Gastrocnemius medialis (tissue), 4 donors: Measurements from ENCODE around the gene ST14. TPM values are rescaled to one million over a fixed set of nuclear protein-coding genes. Genes with fewer than 3 reads are reported as not detected.

Source experiments
- ATAC-seq, 2 donors: fragments of 150-250 bp; one replicate each; pipeline ENCODE4 v1.9.1; 2016
- DNase-seq, 2 donors: peaks; one replicate each; pipeline ENCODE4 v3.0.0-alpha.2; 2019
- H3K27ac ChIP-seq, 4 donors: fragments of 200-600 bp; sonication (generic); 1 replicate in 1 of 4; 2 replicates in 3 of 4; pipeline ENCODE4 v1.5.1; 2016 to 2018; ENCODE audit warnings: mild to moderate bottlenecking in 2 of 4, moderate library complexity in 1 of 4
- H3K27me3 ChIP-seq, 3 donors: fragments of 200-600 bp; sonication (generic) in 2 of 3; 1 replicate in 1 of 3; 2 replicates in 2 of 3; pipeline versions ENCODE4 v1.5.1 to v1.6.0; 2016 to 2019; ENCODE audit warnings: mild to moderate bottlenecking in 1 of 3, moderate library complexity in 1 of 3
- H3K36me3 ChIP-seq, 2 donors: fragments of 200-600 bp; sonication (generic) in 1 of 2; one replicate each; pipeline ENCODE4 v1.5.1; 2017 to 2018
- H3K4me1 ChIP-seq, 2 donors: fragments of 200-600 bp; sonication (generic) in 1 of 2; one replicate each; pipeline ENCODE4 v1.5.1; 2016 to 2017; ENCODE audit warnings: mild to moderate bottlenecking in 2 of 2
- H3K4me3 ChIP-seq, 4 donors: fragments of 200-600 bp; sonication (generic) in 3 of 4; 1 replicate in 1 of 4; 2 replicates in 3 of 4; pipeline ENCODE4 v1.5.1; 2016 to 2019; ENCODE audit warnings: mild to moderate bottlenecking in 2 of 4
- H3K9me3 ChIP-seq, 3 donors: fragments of 200-600 bp; sonication (generic) in 2 of 3; 1 replicate in 1 of 3; 2 replicates in 2 of 3; pipeline ENCODE4 v1.5.1; 2016 to 2019
- CTCF ChIP-seq, 5 experiments: fragments of 450-650 bp in 3 of 5; fragments of 200-600 bp in 2 of 5; sonication (generic) in 2 of 5; IDR thresholded peaks in 4 of 5; conservative IDR thresholded peaks in 1 of 5; 1 replicate in 4 of 5; 2 replicates in 1 of 5; pipeline ENCODE4 v1.5.1; 2016 to 2019; ENCODE audit warnings: antibody characterized with exemption in 5 of 5, mild to moderate bottlenecking in 3 of 5, moderate library complexity in 3 of 5
- POLR2A ChIP-seq, 2 donors: fragments of 450-650 bp; IDR thresholded peaks; one replicate each; pipeline ENCODE4 v1.6.1; 2017; ENCODE audit warnings: antibody characterized with exemption in 2 of 2, mild to moderate bottlenecking in 2 of 2, moderate library complexity in 2 of 2
- in situ Hi-C, 4 donors: fragments of 200-750 bp; cut with MboI; loops; one replicate each; pipeline versions ENCODE4 v1.15.0 to v1.8.0; 2017; ENCODE audit warnings: low sequenced_read_pairs in 4 of 4
- intact Hi-C: fragments of 100-400 bp; cut with DNase I; formaldehyde crosslinking; loops from one replicate; pipeline ENCODE4 v1.15.1; 2023; ENCODE audit warnings: low total_unique reads
- total RNA-seq, 4 donors: library from RNA; depleted of rRNA; stranded (reverse); fragments of >200 nt; gene quantifications; one replicate each; pipeline versions ENCODE4 v1.1.0 to v1.2.3, GENCODE V29; 2016

ST14 gene
- total RNA-seq, 4 donors from 2014 or later: 0.20 to 2.2 (median 1.3) TPM

- peaks cover 0 to 60% of the 10 kb centered on the region in 2 donors for H3K36me3 ChIP-seq
- intact Hi-C loops (no loop called here), in situ Hi-C loops (loop anchor here in 1 of 4 donors (10.0 kb wide), 2 partner anchors 53 to 123 kb away; partner anchors contain the start of gene PRDM10)
- H3K4me3 ChIP-seq: no peak overlapping the region
- ATAC-seq (no peak), DNase-seq (no peak)
- no peaks in the 10 kb centered on the region for H3K27me3 ChIP-seq
- TF ChIP-seq CTCF (IDR thresholded peaks at IDR 0.05 in 4 of 5, conservative IDR thresholded peaks at IDR 0.05 in 1 of 5): no peak
- TF ChIP-seq POLR2A (IDR thresholded peaks at IDR 0.05): no peak
- no peaks in the 10 kb centered on the region for H3K9me3 ChIP-seq
- no peak overlapping the region for H3K27ac ChIP-seq
- peaks cover 15 to 21% of the 10 kb centered on the region in 2 donors for H3K4me1 ChIP-seq
These were observed 32.1 kb upstream of the ST14 start for GRCh38 chr11:130127509-130127908.

GRCh38 chr11:130128626-130129025 lies 31.0 kb upstream of the ST14 start:
- Histone ChIP-seq H3K36me3 (peaks cover 0 to 50% of the 10 kb centered on the region in 2 donors), H3K27ac (no peak overlapping the region), H3K27me3 (no peaks in the 10 kb centered on the region), H3K4me3 (no peak overlapping the region), H3K4me1 (peaks cover 15 to 21% of the 10 kb centered on the region in 2 donors), H3K9me3 (no peaks in the 10 kb centered on the region)
- in situ Hi-C loops: loop anchor here in 1 of 4 donors (10.0 kb wide), 2 partner anchors 54 to 124 kb away; partner anchors contain the start of gene PRDM10
- intact Hi-C loops: no loop called here
- DNase-seq (no peak), ATAC-seq (no peak)
- TF ChIP-seq POLR2A (IDR thresholded peaks at IDR 0.05): no peak
- no peak for TF ChIP-seq CTCF (IDR thresholded peaks at IDR 0.05 in 4 of 5, conservative IDR thresholded peaks at IDR 0.05 in 1 of 5)

- ATAC-seq (no peak), DNase-seq (no peak)
- H3K27me3 ChIP-seq: no peaks in the 10 kb centered on the region
- H3K4me1 ChIP-seq: peaks cover 12 to 15% of the 10 kb centered on the region in 2 donors
- in situ Hi-C loops (loop anchor here in 3 of 4 donors (5.0 to 10.0 kb wide), 3 partner anchors 55 to 203 kb away; partner anchors contain the start of gene PRDM10 (in 1 of the 3)), intact Hi-C loops (no loop called here)
- no peak for TF ChIP-seq CTCF (IDR thresholded peaks at IDR 0.05 in 4 of 5, conservative IDR thresholded peaks at IDR 0.05 in 1 of 5)
- TF ChIP-seq POLR2A (IDR thresholded peaks at IDR 0.05): no peak
- peaks cover 0 to 59% of the 10 kb centered on the region in 2 donors for H3K36me3 ChIP-seq
- no peak overlapping the region for H3K27ac ChIP-seq
- H3K9me3 ChIP-seq: no peaks in the 10 kb centered on the region
- H3K4me3 ChIP-seq: no peak overlapping the region
These were observed 29.7 kb upstream of the ST14 start for GRCh38 chr11:130129922-130130321.

GRCh38 chr11:130131961-130132850 lies 27.4 kb upstream of the ST14 start:
- no peak overlapping the region for H3K27ac ChIP-seq
- H3K27me3 ChIP-seq: no peaks in the 10 kb centered on the region
- H3K9me3 ChIP-seq: no peaks in the 10 kb centered on the region
- in situ Hi-C loops: loop anchor here in 3 of 4 donors (5.0 kb wide), 1 partner anchor 205 kb away; no protein-coding TSS in a partner anchor
- DNase-seq: peak in 1 of 2 donors; percentile 38
- peak; percentile 76 to 95 for ATAC-seq
- H3K4me3 ChIP-seq: no peak overlapping the region
- H3K36me3 ChIP-seq: peaks cover 0 to 75% of the 10 kb centered on the region in 2 donors
- no peak for TF ChIP-seq POLR2A (IDR thresholded peaks at IDR 0.05)
- TF ChIP-seq CTCF (IDR thresholded peaks at IDR 0.05 in 4 of 5, conservative IDR thresholded peaks at IDR 0.05 in 1 of 5): peak; percentile 59 to 80 (median 74)
- intact Hi-C loops: loop anchor here (1.0 to 2.0 kb wide), 2 partner anchors 61 to 209 kb away; no protein-coding TSS in a partner anchor
- peaks cover 12% of the 10 kb centered on the region in 2 donors for H3K4me1 ChIP-seq
